ENCODE results near the gene SULT2B1.

The SULT2B1 gene

GRCh38 chr19:48634424-48635262, 82.7 kb downstream of the SULT2B1 start:
- no peak for DNase-seq (ENCODE audit: low read depth)

DNA sequence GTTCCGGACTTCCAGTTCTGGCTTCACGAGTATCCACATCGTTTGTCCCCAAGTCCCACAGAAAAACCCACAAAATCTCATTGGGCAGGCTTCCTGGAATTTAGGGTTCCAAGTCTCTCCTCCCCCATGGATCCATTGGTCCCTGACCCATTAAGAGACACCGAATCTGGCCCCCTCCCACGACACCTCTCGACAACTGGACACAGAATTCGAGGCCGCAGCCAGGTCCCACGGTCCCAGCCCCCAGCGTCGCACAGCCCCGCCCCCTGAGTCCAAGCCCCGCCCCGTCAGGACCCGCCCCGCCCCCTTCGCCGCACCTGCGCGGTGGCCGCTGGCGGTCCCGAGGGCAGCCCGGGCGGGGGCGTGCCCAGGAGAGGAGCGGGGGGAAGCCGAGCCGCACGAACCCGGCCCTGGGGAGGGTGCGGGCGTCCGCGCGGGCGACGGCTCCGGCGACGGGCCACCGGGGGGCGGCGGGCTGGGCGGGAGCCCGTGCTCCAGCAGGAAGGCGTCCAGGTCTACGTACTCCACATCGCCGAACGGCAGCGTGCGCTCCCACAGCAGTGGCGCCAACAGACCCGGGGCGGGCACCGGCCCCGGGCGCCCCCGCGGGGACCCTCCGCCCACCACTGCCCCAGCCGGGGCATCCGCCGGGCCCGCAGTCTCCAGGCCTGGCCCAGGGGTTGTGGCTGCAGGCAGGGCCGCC, 83.4 kb downstream of the SULT2B1 start:
- DNase-seq (ENCODE audit: low read depth) = no peak

GRCh38 chr19:48635966-48636858, 84.2 kb downstream of the SULT2B1 start:
- DNase-seq (ENCODE audit: low read depth) = no peak

GRCh38 chr19:48636859-48637448, 85.0 kb downstream of the SULT2B1 start, which contains the start of gene DBP:
TSS of gene DBP (minus strand) at chr19:48637379. CDS start at chr19:48636994, 385 bp downstream.
- no peak for DNase-seq (ENCODE audit: low read depth)

GRCh38 chr19:48637449-48637947, 85.5 kb downstream of the SULT2B1 start:
- DNase-seq (ENCODE audit: low read depth) = peak; percentile 89

- no peak for DNase-seq (ENCODE audit: low read depth)
These were observed 86.2 kb downstream of the SULT2B1 start for GRCh38 chr19:48637948-48638830.

GRCh38 chr19:48638831-48639381, 86.9 kb downstream of the SULT2B1 start:
- no peak for DNase-seq (ENCODE audit: low read depth)

- DNase-seq (ENCODE audit: low read depth) = no peak
These were observed 87.8 kb downstream of the SULT2B1 start for GRCh38 chr19:48639483-48640375.

- DNase-seq (ENCODE audit: low read depth) = no peak
These were observed 89.9 kb downstream of the SULT2B1 start for GRCh38 chr19:48641850-48642249.

- DNase-seq (ENCODE audit: low read depth) = no peak
These were observed 90.9 kb downstream of the SULT2B1 start for GRCh38 chr19:48642862-48643261.

DNA sequence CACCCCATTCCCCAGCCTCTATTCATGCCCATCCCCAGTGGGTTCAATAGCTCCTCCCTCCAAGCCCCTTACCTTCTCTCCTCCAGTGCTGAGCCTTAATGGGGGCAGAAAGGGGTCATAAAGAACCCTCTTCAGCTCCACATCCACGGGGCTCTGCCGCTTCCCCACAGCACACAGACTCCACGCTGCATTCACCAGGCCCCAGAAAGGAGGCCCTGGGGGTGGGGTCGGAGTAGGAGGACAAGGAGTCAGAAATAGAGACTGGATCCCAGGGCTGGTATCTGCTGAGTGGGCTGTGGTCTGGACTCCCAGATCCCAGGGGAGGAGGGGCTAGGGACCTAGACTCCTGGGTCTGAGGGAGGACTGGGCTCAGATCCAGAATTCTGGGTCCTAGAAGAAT, 92.4 kb downstream of the SULT2B1 start:
- no peak for DNase-seq (ENCODE audit: low read depth)

- DNase-seq (ENCODE audit: low read depth) = no peak
These were observed 93.1 kb downstream of the SULT2B1 start for GRCh38 chr19:48644839-48645619.

- no peak for DNase-seq (ENCODE audit: low read depth)
These were observed 93.6 kb downstream of the SULT2B1 start for GRCh38 chr19:48645620-48646000.

- no peak for DNase-seq (ENCODE audit: low read depth)
These were observed 94.2 kb downstream of the SULT2B1 start, which contains the start of gene CA11 for GRCh38 chr19:48646001-48646721. TSS of gene CA11 (minus strand) at chr19:48646187. CDS start at chr19:48645632, 555 bp downstream.

DNA sequence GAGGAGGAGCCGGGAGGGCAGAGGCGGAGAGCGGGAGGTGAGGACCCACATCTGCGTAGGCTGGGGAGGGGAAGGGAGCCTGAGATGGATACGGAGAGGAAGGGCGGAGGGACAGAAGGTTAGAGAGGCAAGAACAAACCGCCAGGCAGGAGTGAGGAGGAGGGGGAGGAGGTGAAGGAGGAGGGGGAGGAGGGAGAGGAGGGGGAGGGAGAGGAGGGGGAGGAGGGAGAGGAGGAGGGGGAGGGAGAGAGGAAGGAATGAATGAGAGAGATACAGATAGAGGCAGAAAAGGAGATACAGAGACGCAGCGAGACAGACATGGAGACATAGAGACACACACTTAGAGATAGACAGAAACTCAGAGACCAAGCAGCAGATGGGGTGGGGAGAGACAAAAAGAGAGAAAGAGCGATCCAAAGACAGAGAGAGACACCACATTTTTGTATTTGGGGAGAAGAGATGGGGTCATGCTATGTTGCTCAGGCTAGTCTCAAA, 94.8 kb downstream of the SULT2B1 start:
- no peak for DNase-seq (ENCODE audit: low read depth)

DNA sequence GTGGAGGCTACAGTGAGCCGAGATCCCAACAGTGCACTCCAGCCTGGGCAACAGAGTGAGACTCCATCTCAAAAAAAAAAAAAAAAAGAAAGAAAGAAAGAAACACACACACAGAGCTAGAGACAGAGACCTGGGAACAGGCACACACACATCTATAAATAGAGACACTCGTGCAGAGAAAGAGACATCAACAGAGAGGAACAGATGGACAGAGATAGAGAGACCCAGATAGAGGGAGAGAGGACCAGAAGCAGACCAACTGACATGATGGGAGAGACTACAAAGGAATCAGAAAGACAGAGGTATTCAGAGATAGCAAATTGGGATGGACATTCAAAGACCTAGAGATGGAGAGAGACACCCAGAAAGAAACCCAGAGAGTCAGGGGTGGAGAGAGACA, 96.2 kb downstream of the SULT2B1 start:
- DNase-seq (ENCODE audit: low read depth) = no peak

Data from GM04503 (cell line).